GM12872 (cell line): Measurements from ENCODE around the gene TSC22D2.
A peak's percentile ranks its signal among the peaks of the same experiment; 100 is the strongest.

ENCODE experiments used
- CTCF ChIP-seq: IDR thresholded peaks from 3 replicates; pipeline ENCODE4 v1.5.1; 2011; ENCODE audit warnings: low read depth, mild to moderate bottlenecking, low read length, moderate library complexity; ENCODE audit not compliant: insufficient read depth

TSC22D2 gene

DNA sequence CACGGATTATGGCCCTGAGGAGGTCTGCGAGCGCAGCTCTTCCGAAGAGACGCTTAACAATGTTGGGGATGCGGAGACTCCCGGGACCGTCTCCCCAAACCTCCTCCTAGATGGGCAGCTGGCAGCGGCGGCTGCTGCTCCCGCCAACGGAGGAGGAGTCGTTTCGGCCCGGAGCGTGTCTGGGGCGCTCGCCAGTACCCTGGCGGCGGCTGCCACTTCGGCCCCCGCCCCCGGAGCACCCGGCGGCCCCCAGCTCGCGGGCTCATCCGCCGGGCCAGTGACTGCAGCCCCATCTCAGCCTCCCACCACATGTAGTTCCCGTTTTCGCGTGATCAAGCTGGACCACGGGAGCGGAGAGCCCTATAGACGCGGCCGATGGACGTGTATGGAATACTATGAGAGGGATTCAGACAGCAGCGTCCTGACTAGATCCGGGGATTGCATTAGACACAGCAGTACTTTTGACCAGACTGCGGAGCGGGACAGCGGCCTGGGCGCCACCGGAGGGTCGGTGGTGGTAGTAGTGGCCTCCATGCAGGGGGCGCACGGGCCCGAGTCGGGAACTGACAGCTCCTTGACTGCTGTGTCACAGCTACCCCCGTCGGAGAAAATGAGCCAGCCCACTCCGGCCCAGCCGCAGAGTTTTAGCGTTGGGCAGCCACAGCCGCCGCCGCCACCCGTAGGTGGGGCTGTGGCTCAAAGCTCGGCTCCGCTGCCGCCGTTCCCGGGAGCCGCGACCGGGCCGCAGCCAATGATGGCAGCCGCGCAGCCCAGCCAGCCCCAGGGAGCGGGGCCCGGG is 1.6 kb downstream of the TSC22D2 start:
- TF ChIP-seq CTCF: peak; percentile 47

DNA sequence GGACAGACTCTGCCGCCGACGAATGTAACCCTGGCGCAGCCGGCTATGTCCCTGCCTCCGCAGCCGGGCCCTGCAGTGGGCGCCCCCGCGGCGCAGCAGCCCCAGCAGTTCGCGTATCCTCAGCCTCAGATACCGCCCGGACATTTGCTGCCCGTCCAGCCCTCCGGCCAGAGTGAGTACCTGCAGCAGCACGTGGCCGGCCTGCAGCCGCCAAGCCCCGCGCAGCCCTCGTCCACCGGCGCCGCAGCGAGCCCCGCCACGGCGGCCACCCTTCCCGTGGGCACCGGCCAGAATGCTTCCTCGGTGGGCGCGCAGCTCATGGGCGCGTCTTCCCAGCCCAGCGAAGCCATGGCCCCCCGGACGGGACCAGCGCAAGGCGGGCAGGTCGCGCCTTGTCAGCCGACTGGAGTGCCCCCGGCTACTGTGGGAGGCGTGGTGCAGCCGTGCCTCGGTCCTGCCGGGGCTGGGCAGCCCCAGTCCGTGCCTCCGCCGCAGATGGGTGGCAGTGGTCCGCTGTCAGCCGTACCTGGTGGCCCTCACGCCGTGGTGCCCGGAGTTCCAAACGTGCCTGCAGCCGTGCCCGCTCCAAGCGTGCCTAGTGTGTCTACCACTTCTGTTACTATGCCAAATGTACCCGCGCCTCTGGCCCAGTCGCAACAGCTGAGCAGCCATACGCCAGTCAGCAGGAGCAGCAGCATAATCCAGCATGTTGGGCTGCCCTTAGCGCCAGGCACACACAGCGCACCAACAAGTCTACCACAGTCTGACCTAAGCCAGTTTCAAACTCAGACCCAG is 2.4 kb downstream of the TSC22D2 start:
- no peak; the same call in 2 of the 3 replicates for TF ChIP-seq CTCF

- no peak for TF ChIP-seq CTCF
These were observed 3.0 kb downstream of the TSC22D2 start for GRCh38 chr3:150411106-150411460.

GRCh38 chr3:150411546-150411945 is 3.4 kb downstream of the TSC22D2 start:
- TF ChIP-seq CTCF: no peak

DNA sequence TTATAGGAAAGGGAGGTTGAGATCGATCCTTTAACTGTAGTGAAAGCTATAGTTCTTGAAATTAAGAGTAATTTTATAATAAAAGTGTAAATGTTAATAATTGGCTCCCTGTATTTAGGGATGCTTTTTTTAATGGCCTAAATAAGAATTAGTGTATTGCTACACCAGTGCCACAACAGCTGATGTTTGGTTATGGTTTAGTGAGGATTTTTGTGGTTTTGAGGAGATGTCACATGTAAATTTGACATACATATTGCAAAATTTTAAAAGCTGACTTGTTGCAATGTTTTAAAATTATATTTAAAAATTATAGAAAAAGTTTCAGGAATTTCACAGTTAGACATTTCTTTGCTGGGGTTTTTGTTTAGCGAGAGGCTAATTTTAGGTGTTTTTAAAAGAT is 3.9 kb downstream of the TSC22D2 start:
- TF ChIP-seq CTCF: no peak

DNA sequence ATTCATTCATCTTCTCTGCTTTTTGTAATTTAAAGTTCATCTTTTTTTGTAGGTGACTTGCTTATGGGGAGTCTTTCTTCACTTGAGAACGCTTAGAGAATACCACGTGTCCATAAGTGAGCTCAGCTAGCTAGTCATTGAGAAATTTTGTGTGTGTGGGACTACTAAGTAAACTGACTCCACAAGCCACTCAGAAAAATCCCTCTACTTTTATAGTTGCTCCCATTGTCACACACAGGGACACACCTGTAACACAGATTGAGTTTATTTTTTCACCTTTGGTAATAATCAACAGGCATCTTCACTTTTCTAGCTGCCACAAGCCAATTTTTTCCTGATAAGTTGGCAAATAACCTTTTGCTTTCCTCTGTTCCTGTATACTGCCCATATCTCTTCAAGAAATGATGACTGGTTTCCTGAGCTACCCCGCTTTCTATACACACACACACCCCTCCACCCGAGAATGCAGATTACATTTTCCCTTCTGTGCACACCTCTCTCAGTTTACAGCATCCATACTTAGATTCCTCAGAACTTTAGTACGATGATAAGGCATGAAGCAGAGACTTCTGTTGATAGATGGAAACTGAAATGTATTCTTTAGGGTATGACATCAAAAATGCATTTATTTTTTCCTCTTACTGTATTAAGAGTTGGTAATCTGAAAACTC is 4.6 kb downstream of the TSC22D2 start:
- no peak for TF ChIP-seq CTCF

DNA sequence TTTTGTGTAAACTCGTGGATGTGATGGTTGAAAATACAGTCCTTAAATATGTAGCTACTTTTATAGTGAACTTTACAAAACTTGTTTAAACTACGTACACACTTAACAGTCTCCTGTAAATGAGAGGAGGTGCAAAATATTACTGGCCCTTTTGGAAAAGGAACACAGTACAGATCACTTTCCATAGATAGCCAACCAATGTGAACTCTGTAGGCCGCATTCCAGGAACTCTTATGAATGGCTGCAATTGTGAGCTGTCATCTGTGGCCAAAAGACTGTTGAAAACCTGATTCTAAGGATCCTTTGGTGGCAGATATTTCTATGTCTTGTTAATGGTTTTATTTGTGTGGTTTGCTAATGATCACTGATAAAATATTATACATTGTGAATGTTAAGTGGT is 6.2 kb downstream of the TSC22D2 start:
- TF ChIP-seq CTCF: no peak
